Islet precursor cell (in vitro differentiated cells): ENCODE results near the gene IBA57.
"Not testable (repeated sequence)": the region's sequence is repeated elsewhere in the genome, so short reads cannot be mapped to it uniquely, and the experiment has no call there.

Source experiments
- DNase-seq: peaks from one replicate; pipeline ENCODE4 v3.0.0-alpha.2; 2018

The IBA57 gene

GRCh38 chr1:228173528-228174481 lies 8.2 kb downstream of the IBA57 start:
- peak; percentile 82 for DNase-seq

DNA sequence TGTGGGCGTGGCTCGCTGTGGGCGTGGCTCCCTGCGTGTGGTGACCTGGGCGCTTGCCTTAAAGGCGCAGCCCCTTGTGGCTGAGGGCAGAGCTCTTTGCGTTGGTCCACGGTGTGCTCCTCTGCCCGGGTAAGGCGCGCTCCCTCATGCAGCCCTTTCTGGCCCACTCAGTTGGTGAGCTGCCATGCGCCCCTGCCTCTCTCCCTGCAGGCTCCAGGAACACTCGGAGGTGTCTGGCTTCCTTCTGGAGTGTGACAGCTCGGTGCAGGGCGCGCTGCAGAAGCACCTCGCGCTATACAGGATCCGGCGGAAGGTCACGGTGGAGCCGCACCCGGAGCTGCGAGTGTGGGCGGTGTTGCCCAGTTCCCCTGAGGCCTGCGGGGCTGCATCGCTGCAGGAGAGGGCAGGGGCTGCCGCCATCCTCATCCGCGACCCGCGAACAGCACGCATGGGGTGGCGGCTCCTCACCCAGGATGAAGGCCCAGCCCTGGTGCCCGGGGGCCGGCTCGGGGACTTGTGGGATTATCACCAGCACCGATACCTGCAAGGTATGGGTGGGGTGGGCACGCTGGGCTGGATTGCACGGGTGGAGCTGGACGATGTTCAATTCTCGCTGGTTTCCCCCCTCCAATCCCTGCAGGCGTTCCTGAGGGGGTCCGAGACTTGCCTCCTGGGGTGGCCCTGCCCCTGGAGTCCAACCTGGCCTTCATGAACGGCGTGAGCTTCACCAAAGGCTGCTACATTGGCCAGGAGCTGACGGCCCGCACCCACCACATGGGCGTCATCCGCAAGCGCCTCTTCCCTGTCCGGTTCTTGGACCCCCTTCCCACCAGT lies 9.1 kb downstream of the IBA57 start:
- DNase-seq, result peak; percentile 84

GRCh38 chr1:228175316-228176023 lies 9.9 kb downstream of the IBA57 start:
- DNase-seq, result no peak

DNA sequence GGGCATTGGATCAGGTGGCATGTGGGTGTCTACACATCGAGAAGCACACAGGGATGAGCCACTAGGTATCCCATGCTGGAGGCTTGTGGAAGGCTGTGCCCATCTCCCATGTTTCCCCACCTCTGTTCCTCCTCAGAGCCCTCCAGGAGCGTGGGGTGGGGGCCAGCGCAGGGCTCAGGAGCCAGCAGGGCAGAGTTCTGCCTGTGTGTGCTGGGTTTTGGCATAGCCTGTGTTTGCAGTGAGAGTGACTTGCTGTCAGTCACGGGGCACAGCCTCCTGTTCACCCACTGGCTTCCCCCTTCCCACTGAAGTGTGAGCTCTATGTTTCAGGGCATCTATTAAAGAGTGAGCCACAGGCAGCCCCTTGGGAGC lies 10.4 kb downstream of the IBA57 start:
- no peak for DNase-seq

- no peak for DNase-seq
Measured at GRCh38 chr1:228176461-228177182, 11.0 kb downstream of the IBA57 start.

- no peak for DNase-seq
Measured at GRCh38 chr1:228177183-228177475, 11.5 kb downstream of the IBA57 start.

- DNase-seq, result no peak
Measured at GRCh38 chr1:228177721-228178710, 12.4 kb downstream of the IBA57 start.

DNA sequence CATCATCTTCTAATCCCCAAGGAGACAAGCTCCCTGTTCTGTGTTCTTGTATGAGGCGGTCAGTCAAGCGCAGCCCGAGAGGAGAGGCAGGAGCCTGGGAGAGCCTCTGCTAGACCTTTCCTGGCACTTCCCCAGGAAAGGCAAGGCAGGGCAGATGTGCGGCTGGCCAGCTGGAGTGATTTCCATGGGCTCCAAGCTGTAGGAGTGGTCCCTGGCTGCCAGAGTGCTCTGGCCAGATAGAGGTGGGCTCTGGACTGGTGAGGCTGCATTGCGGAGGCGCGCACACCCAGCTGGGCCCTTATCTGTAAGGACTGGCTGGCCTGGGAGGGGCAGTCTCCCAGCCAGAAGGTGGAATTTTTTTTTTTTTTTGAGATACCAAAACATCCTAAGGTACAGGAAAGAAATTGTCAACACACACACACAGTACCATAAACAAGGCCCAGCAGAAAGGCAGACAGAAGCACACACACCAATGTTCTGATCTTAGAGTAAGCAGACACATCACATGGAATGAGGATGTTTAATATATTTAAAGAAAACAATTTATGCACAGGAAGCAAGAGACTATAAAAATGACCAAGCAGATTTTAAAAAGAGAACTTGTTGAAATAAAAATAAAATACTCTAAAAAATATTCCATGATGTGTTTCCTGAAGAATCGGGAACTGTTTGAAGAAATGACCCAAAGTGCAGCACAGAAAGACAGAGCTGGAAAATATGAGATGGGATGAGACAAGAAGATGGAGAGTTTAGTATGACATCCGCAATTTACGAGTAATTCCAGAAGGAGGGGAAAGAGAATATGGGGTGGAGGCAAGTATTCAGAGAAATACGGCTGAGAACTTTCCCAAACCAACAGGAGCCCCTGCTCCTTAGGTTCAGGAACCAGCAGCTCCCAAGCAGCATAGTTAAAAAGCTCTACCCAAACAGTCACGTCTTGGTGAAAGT lies 13.4 kb downstream of the IBA57 start:
- DNase-seq, result no peak

DNA sequence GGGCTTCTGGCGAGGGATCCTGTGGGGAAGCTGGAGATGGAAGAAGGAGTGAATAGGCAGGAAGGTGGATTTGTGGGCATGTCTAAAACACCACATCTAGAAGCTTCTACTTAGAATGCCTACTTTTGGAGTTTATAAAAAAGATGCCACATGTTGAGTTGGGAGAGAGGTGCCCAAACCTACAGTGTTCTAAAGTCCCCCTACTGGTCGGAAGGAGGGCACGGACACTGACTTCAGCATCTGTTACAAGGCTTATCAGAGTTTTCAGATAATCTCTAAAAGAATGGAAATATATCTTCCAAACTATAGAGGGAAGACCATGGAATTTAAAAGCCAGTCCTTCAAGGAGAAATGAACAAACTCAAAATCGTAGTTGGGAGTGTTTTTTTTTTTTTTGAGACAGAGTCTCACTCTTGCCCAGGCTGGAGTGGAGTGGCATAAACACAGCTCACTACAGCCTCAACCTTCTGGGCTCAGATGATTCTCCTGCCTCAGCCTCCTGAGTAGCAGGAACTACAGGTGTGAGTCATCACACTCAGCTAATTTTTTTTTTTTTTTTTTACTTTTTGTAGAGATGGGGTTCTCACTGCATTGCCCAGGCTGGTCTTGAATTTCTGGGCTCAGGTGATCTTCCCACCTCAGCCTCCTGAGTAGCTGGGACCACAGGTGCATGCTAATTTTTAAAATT lies 14.8 kb downstream of the IBA57 start:
- no peak for DNase-seq

- no peak for DNase-seq
Measured at GRCh38 chr1:228180959-228181644, 15.5 kb downstream of the IBA57 start.

GRCh38 chr1:228181645-228182034 lies 16.0 kb downstream of the IBA57 start:
- DNase-seq, result no peak

DNA sequence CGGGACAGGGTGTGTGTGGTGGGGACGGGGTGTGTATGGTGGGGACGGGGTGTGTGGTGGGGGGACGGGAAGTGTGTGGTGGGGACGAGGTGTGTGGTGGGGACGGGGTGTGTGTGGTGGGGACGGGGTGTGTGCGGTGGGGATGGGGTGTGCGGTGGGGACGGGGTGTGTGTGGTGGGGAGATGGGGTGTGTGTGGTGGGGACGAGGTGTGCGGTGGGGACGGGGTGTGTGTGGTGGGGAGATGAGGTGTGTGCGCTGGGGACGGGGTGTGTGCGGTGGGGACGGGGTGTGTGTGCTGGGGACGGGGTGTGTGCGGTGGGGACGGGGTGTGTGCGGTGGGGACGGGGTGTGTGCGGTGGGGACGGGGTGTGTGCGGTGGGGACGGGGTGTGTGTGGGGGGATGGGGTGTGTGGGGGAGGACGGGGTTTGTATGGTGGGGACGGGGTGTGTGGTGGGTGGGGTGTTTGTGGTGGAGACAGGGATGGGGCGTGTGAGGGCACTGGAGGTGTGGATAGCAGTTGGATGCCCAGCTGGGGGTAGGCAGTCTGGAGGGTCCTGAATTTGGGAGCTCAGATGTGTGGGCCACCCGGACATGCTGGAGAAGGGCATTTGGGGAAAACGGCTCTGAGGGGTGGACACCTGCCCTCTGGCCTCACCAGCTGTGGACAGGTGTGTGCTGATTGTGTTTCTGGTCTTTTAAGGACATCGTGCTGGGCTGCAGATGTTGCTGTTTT lies 16.9 kb downstream of the IBA57 start:
- no peak for DNase-seq

GRCh38 chr1:228184152-228184551 lies 18.5 kb downstream of the IBA57 start:
- DNase-seq, result no peak

- no peak for DNase-seq
Measured at GRCh38 chr1:228185641-228185965, 20.0 kb downstream of the IBA57 start.

- DNase-seq, result not testable (repeated sequence)
Measured at GRCh38 chr1:228188249-228188648, 22.6 kb downstream of the IBA57 start.

DNA sequence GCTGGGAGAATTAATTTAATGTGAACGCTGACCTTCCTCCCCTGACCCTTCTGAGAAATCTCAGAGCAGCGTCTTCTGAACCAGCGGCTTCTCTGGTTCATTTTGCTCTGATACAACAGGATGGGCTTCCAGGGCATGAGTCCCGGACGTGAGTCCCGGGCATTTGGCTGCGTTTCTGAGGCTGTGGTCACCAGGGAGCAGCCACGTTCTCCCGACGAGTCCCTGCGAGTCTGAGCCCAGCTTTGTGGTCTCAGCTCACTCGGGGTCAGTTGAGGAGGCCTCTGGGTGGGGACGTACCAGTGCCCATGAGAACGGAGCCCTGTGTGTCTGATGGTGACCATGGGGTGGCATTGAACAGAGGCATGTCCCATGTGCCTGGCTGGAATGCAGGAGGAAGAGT lies 24.6 kb downstream of the IBA57 start:
- DNase-seq, result no peak

DNA sequence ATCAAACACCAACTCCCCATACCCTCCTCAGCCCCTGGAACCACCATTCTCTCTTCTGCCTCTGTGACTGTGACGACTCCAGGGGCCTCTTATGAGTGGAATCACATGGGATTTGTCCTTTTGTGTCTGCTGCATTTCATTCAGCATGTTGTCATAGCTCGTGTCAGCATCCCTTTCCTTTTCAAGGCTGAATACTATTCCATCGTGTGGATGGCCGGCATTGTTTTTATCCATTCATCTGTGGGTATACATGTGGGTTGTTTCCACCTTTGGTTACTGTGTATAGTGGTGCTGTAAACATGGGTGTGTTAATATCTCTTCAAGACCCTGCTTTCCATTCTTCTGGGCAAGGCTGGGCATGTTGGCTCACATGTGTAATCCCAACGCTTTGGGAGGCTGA lies 25.2 kb downstream of the IBA57 start:
- DNase-seq, result no peak

DNA sequence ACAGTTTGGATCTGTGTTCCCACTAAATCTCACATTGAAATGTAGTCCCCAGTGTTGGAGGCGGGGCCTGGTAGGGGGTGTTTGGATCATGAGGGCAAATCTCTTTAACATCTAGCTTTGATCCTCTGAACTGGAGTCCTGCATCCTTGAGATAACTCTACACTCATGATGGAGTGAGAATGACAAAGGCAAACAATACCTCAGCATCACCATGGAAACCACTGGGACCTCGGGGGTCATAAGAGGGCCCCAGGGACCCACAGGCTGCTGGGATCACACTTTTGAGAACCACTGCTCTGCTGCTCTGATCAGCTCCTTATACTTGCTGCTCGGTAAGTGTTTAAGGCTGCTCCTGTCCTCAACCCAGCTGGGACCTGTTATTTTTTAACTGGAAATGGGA lies 28.8 kb downstream of the IBA57 start:
- no peak for DNase-seq
